Endometrial microvascular endothelial cells (primary cell): Measurements from ENCODE around the gene ADAMTS16. TPM values are rescaled to one million over a fixed set of nuclear protein-coding genes. Genes with fewer than 3 reads are reported as not detected.
"Not testable (repeated sequence)": the region's sequence is repeated elsewhere in the genome, so short reads cannot be mapped to it uniquely, and the experiment has no call there.

Experiments used
- in situ Hi-C: cut with HindIII; loops from 2 replicates; pipeline ENCODE4 v1.10.0; 2017; ENCODE audit warnings: low sequenced_read_pairs, low pct_unique_long_range_greater_than_20kb; ENCODE audit errors: inconsistent ontology term
- total RNA-seq: library from RNA; depleted of rRNA; stranded (reverse); fragments of >200 nt; gene quantifications from one replicate; pipeline ENCODE4 v1.2.3, GENCODE V29; 2015; ENCODE audit errors: inconsistent ontology term

Gene ADAMTS16, protein sequence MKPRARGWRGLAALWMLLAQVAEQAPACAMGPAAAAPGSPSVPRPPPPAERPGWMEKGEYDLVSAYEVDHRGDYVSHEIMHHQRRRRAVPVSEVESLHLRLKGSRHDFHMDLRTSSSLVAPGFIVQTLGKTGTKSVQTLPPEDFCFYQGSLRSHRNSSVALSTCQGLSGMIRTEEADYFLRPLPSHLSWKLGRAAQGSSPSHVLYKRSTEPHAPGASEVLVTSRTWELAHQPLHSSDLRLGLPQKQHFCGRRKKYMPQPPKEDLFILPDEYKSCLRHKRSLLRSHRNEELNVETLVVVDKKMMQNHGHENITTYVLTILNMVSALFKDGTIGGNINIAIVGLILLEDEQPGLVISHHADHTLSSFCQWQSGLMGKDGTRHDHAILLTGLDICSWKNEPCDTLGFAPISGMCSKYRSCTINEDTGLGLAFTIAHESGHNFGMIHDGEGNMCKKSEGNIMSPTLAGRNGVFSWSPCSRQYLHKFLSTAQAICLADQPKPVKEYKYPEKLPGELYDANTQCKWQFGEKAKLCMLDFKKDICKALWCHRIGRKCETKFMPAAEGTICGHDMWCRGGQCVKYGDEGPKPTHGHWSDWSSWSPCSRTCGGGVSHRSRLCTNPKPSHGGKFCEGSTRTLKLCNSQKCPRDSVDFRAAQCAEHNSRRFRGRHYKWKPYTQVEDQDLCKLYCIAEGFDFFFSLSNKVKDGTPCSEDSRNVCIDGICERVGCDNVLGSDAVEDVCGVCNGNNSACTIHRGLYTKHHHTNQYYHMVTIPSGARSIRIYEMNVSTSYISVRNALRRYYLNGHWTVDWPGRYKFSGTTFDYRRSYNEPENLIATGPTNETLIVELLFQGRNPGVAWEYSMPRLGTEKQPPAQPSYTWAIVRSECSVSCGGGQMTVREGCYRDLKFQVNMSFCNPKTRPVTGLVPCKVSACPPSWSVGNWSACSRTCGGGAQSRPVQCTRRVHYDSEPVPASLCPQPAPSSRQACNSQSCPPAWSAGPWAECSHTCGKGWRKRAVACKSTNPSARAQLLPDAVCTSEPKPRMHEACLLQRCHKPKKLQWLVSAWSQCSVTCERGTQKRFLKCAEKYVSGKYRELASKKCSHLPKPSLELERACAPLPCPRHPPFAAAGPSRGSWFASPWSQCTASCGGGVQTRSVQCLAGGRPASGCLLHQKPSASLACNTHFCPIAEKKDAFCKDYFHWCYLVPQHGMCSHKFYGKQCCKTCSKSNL
- not detected for total RNA-seq

DNA sequence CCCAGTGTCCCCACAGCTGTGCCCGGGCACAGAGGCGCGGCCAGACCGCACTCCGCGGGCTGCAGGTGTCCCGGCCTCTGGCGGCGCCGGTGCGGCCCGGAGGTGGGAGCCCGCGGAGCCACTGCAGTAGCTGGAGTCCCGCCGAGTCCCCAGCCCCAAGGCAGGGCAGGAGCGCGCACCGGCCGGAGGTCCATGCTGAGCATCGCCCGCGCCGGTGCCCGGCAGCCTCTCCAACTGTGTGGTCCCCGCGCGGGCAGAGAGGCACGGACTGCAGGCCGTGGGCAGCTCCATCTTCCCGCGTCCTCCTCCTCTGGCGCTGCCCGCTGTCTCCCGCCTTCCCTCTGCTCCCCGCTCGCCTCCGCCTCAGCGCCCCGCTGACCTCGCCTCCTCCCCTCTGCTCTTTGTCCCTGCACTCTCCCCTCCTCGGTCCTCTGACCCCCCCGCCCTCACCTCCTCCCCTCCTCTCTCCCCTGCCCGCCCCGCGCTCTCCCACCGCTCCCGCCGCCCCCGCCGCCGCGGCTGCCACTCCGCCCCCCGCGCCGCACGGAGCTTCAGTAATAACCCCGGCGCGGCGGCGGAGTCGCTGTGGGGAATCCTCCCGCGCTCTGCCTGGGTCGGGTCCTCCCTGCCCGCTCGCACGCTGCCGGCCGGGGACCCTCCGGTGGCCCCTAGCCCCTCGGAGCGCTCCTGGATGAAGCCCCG, at the start of gene ADAMTS16:
TSS of gene ADAMTS16 (plus strand) at position 554 of the 702 bp plus-strand sequence. CDS start at position 692, 138 bp downstream.
- in situ Hi-C loops: no loop called here

DNA sequence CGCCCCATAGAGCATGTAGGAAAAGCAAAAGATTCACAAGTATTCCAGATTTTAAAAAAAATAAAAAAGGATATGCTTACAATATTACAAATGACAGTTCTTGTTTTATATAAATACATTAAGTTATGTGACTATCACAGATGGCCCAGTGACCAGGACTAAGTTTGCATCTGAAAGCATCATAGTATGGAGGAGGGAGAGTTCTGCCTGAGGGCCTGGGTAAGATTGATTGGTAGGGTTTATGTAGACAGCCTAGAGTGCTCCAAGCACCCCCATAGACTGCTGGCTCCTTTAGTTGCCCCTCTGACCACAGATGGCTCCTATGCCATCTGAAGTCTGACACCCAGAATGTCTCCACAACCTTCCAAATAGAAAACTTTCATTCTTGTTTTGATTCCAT, 48.0 kb upstream of the ADAMTS16 start:
- in situ Hi-C loops: no loop called here

DNA sequence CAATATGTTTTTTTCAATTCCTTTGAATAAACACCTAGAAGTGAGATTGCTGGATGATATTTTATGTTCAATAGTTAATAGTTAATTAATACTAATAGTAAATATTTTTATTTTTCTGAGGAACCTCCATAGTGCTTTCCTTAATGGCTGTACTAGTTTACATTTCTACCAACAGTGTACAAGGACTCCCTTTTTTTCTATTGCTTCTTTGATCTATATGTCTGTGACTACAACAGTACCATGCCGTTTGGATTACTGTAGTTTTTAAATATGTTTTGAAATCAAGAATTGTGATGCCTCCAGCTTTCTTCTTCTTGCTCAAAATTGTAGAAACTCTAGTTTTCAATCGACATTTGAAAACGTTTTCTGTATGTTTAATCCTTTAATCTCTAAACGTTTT, 39.5 kb upstream of the ADAMTS16 start:
- in situ Hi-C loops: no loop called here

DNA sequence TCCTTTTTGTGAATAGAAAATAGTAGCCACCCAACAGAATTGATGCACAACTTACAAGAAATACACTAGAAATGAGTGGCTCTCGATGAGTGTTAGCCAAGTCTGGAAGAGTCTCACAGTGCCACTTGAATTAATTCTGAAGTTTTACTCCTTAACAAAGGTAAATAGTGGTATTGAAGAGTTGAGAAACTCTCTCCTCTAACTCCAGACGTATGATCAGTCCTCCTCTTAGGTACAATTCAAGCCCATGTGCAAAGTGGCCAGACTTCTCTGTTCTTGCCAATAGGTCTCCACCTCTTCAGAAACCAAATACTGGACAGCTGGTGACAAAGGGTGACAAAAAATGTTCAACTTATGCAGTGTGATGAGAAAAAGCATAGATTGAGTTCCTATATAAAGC, 38.5 kb upstream of the ADAMTS16 start:
- in situ Hi-C loops: no loop called here

DNA sequence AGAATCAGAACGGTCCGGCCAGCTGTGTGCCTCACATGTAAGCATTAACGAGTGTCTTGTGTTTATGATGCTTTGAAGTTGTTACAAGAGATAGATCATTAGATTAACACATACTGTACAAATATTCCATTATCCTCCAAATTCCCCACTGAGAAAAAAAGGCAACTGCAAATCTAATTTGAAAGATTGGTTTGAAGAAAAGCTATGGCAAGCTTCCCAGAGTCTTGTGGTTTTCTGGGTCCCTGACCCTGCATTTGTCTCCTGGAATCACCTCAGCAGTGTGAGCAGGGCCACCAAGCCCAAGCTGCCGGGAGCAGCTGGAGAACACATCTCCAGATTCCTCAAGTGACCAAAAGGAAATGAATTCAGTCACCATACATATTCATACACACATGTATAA, 36.9 kb upstream of the ADAMTS16 start:
- in situ Hi-C loops: no loop called here

DNA sequence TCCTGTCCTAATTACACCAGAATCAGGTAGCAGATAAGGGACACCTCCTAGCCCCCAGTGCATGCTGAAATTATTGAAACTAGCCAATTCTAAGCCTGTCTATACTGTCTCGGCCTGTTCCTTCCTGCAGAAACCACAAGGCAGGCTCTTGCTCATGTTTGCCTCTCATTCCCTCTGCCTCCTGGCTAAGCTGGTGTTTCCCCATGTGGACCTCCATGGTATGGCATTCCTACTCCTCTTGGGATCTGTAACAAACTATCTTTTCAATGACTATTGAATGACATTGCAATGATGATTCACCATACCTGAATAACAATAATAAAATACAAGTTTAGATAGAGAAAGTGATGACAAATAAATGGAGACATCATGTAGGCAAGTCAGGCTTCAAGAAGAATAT, 35.6 kb upstream of the ADAMTS16 start:
- in situ Hi-C loops: no loop called here

DNA sequence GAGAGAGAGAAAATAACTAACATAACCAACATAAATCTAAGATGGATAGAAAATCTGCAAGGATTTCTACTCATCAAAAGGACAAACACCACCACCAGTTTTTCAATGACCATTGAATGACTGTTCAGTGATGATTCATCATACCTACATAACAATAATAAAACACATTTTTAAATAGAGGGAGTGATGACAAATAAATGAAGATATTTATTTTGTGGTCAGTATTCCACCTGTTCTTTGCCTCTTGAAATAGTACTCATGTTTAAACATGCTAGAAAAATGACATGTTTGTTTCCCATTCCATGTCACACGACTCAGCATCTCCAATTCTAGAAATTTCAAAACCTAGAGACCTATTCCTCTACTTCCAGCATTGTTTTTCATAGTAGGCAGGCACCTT, 34.6 kb upstream of the ADAMTS16 start:
- in situ Hi-C loops: no loop called here

DNA sequence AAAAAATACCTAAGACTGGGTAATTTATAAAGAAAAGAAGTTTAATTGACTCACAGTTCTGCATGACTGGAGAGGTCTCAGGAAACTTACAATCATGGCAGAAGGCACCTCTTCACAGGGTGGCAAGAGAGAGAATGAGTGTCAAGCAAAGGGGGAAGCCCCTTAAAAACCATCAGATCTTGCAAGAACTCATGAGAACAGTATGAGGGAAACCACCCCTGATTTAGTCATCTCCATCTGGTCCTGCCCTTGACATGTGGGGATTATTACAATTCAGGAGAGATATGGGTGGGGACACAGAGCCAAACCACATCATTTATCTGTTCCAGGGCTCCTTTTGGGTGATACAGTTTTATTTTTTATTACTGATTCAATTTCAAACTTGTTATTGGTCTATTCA, 23.2 kb upstream of the ADAMTS16 start:
- in situ Hi-C loops: no loop called here

DNA sequence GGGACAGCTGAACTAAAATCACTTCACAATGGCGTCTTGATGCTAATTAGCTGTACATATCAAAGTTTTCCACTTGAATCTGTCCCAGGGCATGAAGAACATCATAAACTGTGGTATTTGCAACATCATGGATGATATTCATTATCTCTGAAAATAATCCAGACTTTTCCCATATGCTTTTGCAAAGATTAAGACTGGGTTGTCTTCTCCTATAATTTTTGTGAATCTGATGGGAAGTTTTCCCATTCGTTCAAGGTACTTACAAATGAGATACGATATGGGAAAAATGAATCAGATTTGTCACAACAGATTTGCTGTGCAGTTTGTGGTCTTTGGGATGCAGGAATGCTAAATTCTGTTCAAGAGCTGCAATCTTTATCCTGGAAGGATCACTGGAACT, 17.4 kb upstream of the ADAMTS16 start:
- in situ Hi-C loops: no loop called here

DNA sequence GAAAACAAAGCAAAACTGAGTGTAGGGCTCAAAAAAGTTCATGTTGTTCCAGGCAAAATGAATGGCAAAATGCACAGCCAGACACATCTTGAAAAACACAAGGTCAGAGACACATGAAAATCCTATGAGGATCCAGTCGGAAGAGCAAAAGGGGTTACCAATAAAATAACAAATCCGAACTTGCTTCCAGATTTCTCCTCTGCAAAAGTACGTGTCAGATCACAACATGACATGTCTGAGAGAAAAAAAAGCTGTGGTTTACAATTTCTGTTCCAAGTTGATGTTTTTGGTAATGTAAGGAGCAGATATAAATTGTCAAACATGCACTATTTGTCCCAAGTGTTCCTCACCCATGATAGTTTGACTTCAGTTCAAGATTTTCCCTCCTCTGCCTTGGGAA, 15.9 kb upstream of the ADAMTS16 start:
- in situ Hi-C loops: no loop called here

DNA sequence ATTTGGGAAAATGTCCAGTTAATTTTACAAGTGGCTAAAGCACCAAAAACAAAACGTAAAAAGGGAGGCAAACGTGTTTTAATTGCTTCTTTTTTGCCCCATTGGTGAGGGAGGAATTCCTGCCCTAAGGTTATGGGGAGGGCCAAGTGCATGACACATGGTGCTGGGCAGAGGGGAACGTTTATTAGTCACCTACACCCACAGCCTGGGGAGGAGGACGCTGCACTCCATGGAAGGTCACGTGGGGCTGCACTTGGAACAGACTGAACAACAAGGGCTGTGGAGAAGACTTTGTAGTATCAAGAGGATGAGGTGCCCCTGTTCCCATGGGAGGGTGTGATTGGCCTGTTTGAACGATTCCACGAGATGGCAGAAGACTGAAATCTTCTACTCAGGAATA, 13.7 kb upstream of the ADAMTS16 start:
- in situ Hi-C loops: no loop called here

DNA sequence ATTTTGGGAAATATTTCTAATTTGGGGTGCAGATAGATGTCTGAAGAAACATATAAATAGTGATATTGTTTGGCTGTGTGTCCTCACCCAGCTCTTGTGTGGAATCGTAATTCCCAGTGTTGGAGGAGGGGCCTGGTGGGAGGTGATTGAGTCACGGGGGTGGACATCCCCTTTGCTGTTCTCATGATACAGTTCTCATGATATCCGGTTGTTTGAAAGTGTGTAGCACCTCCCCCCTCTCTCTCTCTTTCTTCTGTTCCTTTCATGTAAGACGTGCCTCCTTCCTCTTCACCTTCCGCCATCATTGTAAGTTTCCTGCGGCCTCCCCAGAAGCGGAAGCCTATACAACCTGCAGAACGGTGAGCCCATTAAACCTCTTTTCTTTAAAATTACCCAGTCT, 11.4 kb upstream of the ADAMTS16 start:
- in situ Hi-C loops: no loop called here

DNA sequence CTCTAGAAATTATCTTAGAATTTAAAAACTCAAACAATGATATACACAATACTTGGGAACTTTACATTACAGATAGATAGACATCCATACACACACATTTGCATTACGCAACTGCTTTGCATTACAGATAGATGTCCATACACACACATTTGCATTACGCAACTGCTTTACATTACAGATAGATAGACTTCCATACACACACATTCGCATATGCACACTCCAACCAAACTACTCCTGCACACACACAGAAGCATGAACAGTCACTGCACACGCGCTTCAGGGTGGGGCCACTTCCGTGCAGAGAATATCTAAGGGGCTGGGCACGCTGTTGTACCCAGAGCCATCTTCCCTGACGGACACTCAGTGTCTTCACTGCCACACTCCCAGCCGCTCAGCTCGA, 7.9 kb upstream of the ADAMTS16 start:
- in situ Hi-C loops: no loop called here

DNA sequence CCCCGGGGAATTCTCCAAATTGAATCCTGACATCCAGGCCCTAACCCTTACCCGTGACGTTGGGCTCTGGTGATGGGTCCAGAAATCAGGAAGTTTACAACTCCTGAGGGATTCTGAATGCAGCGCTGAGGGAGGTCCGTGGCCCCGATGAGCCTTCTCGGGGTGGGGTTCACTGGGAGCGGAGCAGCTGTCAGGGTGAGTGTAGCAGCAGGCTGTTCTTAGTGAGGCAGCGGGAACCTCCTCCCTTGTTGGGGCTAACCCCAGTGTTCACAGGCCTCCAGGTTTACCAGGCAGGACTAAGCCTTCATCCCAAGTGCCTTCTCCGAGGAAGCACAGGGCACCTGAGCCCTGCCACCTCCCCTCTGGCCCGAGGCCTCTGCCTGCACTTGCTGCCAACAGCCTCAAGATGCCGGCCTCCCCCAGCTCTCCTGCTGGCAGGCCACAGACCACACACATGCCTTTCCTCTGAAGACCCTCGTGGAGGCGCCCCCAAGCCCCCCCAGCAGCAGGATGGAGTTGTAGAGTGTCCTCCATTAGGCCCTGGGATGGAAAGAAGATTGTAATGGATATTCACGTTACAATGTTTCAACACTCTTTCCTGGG, 7.3 kb upstream of the ADAMTS16 start:
- in situ Hi-C loops: no loop called here

DNA sequence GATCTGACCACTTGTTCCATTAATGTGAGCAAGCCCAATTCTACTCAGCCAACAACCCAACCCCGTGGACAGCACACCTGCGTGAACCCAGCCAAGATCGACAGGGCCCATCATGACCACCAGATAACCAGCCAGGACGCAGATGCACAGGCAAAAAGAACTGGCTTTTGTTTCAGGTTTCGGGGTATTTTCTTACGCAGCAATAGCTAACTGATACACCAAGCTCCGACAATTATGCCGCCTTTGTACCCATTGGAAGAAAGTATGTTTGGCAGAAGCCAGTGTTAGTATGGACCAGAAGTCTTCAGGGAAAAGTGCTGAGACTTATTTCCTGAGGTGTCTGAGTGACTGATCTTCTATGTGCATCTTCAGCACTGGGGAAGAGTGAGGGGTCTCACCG, 6.0 kb upstream of the ADAMTS16 start:
- in situ Hi-C loops: no loop called here

DNA sequence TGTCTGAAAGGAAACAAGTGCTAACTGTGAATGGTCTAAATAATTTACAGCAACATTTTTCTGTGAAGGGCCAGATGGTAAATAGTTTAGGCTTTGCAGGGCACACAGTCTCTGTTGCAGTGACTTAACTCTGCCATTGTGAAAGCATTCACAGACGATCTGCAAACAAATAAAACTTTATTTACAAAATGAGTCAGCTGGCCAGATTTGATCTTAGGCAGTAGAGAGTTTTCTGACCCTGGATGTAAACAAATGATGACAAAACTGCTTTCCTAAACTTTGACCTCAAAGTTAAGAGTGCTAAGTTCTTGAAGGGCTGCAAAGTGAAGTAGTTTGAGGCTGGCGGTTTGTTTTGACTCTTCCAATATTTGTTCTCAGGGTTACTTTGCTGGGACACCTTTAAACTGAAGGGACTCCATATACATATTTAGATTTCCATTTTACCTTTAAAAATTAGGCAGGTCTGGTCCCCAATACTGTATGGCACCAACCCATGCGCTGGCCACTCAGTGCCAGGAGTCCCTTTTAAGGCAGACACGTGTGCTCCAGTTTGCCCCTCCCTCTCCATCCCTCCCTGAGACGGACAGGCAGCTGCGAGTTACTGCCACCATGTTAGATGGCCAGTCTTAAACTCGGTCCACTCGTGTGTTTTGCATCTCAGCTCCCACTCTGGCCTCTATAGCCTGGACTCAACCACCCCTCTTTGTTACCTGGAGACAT, 4.0 kb upstream of the ADAMTS16 start:
- in situ Hi-C loops: no loop called here

DNA sequence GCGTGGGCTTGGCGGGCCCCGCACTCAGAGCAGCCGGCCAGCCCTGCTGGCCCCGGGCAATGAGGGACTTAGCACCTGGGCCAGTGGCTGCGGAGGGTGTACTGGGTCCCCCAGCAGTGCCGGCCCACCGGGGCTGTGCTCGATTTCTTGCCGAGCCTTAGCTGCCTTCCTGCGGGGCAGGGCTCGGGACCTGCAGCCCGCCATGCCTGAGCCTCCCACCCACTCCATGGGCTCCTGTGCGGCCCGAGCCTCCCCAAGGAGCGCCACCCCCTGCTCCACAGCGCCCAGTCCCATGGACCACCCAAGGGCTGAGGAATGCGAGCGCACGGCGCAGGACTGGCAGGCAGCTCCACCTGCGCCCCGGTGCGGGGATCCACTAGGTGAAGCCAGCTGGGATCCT, 2.3 kb upstream of the ADAMTS16 start:
- in situ Hi-C loops: not testable (repeated sequence)

DNA sequence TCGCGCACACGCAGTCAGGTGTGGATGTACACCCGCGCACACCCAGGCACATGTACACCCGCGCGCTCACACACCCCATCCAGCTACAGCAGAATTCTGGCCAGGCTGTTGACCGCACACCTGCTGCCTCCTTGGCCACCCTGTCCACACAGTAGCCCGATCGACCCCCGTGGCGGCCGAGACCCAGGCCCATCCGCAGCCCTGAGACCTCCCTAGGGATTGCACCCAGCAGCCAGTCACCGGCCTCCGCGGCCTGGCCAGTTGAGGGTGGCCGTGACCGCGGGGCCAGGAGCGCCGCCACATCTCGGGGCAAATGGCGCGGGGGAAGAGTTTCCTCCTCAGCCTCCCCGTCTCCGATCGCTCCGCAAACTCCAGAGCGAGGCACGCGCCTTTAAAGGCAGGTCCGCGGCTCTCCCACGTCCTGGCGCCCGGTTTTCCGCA, 774 bp upstream of the ADAMTS16 start:
- in situ Hi-C loops: no loop called here
